ENCODE results near the gene OR10P1.

OR10P1 gene

DNA sequence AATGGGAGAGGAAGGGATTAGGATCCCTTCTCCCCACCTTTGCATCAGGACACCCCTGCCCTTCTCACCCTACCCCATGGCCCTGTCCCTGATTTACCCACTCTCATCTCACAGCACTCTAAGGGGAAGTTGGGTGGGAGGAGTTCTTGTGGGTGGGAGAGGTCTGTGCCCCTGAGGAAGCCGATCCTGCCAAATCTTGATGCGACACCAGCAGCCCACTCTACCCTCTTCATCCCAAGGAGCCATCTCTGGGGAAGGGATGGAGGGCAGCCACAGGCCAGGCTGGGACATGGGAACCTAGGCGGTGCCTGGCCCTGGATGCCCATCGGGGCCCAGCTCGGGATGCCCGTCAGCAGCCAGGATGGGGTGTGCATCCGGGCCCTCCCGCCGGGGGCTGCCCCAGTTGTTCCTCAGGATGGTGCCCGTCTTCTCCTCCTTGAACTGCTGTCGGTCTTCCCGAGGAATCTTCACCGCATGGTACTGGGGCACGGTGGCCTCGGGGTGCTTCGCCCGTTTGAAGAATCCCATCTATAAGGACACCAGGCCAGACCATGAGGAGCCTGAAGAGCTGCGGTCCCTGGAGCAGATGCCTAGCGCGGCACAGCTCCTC is 48.2 kb downstream of the OR10P1 start:
- no peak for DNase-seq (ENCODE audit: low read depth in 2 of 2)

DNA sequence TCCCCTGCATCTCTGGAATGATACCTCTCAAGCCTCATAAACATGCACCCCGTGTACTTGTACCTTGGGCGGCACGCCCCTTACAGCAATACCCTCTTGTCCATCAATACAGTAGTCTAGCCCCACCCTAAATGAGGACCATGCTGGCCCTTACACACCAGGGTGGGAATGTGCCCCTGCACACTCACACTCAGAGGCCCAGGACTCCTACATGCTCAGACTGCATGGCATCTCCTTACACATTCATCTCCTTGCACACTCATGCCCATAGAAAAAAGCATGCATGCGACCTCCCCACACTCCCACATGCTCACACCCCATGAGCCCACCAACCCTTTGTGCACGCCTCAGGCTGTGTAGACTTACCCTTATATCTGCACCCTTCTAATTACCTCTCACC is 49.0 kb downstream of the OR10P1 start:
- no peak for DNase-seq (ENCODE audit: low read depth in 2 of 2)

DNA sequence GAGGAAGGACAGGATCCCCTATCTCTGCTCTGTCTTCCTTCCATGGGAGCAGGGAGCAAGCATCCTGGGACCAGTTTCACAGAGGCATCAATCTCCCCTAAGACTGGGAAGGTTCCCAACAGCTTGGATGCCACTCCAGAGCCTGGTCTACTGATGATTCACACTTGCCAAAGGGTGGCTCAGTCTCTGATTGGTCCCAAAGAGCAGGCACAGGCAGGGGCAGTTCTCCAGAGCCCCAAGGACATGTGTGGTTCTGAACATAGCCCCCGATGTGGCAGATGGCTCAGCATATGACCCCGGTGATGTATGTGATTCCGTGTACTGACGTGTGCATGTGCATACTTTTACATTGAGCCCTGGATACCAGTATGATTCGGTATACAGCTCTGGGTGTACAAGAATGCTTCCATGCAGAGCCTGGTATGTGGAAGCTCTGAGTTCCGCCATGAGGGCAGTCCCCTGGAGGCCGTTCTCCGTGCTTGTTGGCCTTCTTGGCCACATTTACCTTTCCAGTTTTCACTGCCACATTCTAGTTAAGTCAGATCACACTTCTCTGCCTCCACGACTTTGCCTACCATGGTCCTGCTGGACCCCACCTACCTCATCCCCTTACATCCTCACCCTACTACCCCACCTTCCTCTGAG is 49.8 kb downstream of the OR10P1 start:
- no peak for DNase-seq (ENCODE audit: low read depth in 2 of 2)

All from stimulated activated CD8-positive, alpha-beta memory T cell treated with anti-CD3 and anti-CD28 coated beads, Interleukin-7, amount 100 ng/mL, for 1 hour (primary cell).